ENCODE results near the gene MEOX1.

GRCh38 chr17:43706235-43706634 is 44.5 kb upstream of the MEOX1 start:
- no peak for TF ChIP-seq EP300 (IDR thresholded peaks at IDR 0.05)
- TF ChIP-seq CTCF (IDR thresholded peaks at IDR 0.05) = no peak
